ENCODE results near the gene EID3. TPM values are rescaled to one million over a fixed set of nuclear protein-coding genes. Genes with fewer than 3 reads are reported as not detected.

The EID3 gene
- total RNA-seq, 1 experiment from 2014 or later = 1.4 TPM

DNA sequence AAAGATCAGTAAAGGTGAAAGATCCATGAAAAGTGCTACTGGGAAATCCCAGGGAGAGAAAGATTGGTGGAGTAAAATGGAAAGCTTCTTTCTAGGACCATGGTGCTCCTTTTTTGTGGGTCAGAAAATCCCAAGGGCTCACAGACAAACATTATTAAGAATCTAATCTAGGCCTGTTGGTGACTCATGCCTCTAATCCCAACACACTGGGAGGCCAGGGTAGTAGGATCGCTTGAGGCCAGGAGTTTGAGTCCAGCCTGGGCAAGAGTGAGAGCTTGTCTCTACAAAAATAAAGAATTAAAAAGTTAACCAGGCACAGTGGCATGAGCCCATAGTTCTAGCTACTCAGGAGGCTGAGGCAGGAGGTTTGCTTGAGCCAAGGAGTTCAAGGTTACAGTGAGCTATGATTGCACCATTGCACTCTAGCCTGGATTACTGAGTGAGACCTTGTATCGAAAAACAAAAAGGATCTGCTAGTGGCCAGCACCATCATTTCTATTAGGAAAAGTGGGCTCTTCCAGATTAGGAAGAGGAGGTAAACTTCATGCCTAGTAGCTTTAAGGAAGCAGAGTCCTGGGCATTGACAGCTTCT is 45.0 kb upstream of the EID3 start:
- no peak overlapping the region for H3K4me2 ChIP-seq (ENCODE audit: insufficient read depth, insufficient read length, low read length)
- H2BK12ac ChIP-seq (ENCODE audit: insufficient read length, low read depth, low read length) = no peak overlapping the region
- no peaks in the 10 kb centered on the region for H4K20me1 ChIP-seq (ENCODE audit: control insufficient read depth, insufficient read depth, insufficient read length)
- TF ChIP-seq, protein P1, sequence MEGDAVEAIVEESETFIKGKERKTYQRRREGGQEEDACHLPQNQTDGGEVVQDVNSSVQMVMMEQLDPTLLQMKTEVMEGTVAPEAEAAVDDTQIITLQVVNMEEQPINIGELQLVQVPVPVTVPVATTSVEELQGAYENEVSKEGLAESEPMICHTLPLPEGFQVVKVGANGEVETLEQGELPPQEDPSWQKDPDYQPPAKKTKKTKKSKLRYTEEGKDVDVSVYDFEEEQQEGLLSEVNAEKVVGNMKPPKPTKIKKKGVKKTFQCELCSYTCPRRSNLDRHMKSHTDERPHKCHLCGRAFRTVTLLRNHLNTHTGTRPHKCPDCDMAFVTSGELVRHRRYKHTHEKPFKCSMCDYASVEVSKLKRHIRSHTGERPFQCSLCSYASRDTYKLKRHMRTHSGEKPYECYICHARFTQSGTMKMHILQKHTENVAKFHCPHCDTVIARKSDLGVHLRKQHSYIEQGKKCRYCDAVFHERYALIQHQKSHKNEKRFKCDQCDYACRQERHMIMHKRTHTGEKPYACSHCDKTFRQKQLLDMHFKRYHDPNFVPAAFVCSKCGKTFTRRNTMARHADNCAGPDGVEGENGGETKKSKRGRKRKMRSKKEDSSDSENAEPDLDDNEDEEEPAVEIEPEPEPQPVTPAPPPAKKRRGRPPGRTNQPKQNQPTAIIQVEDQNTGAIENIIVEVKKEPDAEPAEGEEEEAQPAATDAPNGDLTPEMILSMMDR (conservative IDR thresholded peaks at IDR 0.05) = no peak
- no peaks in the 10 kb centered on the region for H3K27me3 Mint-ChIP-seq (ENCODE audit: low read depth)
- H2BK20ac ChIP-seq (ENCODE audit: low read depth, low read length, poor library complexity, severe bottlenecking) = no peak overlapping the region
- H3K27me3 ChIP-seq (ENCODE audit: insufficient read depth, low read length) = no peaks in the 10 kb centered on the region
- no peak overlapping the region for H3K27ac ChIP-seq (ENCODE audit: insufficient read length, low read depth, low read length)
- H3K79me1 ChIP-seq (ENCODE audit: insufficient read depth, low read depth, low read length, poor library complexity, severe bottlenecking) = no peaks in the 10 kb centered on the region
- H3K23ac ChIP-seq (ENCODE audit: insufficient read length, low read depth, low read length) = no peak overlapping the region
- no peaks in the 10 kb centered on the region for H3K79me2 ChIP-seq (ENCODE audit: insufficient read depth, low read length)
- H3K14ac ChIP-seq (ENCODE audit: insufficient read depth, low read length) = no peak overlapping the region
- H2BK120ac ChIP-seq (ENCODE audit: low read depth, low read length, poor library complexity, severe bottlenecking) = no peak overlapping the region
- no peak overlapping the region for H4K8ac ChIP-seq (replicated peaks; ENCODE audit: insufficient read length, low read depth, low read length)
- no peak overlapping the region for H3K4ac ChIP-seq (ENCODE audit: low read depth, low read length)
- no peaks in the 10 kb centered on the region for H3K36me3 Mint-ChIP-seq (ENCODE audit: insufficient read depth in 1 of 3, low read depth in 3 of 3)
- H4K91ac ChIP-seq (ENCODE audit: insufficient read length, low read depth, low read length) = no peak overlapping the region
- no peak overlapping the region for H3K56ac ChIP-seq (ENCODE audit: insufficient read length, low read depth, low read length)
- no peaks in the 10 kb centered on the region for H3K4me1 ChIP-seq (ENCODE audit: insufficient read depth, low read length)
- peaks cover 2 to 4% of the 10 kb centered on the region in 2 experiments; a peak in 2 of 4 replicates for H3K4me1 Mint-ChIP-seq
- H2BK5ac ChIP-seq (ENCODE audit: insufficient read length, low read length) = no peak overlapping the region
- H3K18ac ChIP-seq (ENCODE audit: insufficient read length, low read depth, low read length) = no peak overlapping the region
- no peak for DNase-seq
- no peak overlapping the region for H2AK5ac ChIP-seq (ENCODE audit: insufficient read length, low read length)
- no peak overlapping the region for H2AFZ ChIP-seq (ENCODE audit: low read length)
- no peaks in the 10 kb centered on the region for H3K23me2 ChIP-seq (ENCODE audit: insufficient read length, low read depth, low read length, poor library complexity, severe bottlenecking)
- no peak overlapping the region for H3K4me3 Mint-ChIP-seq
- H3K27ac Mint-ChIP-seq = no peak overlapping the region
- H3K9me3 Mint-ChIP-seq = no peaks in the 10 kb centered on the region
- no peak overlapping the region for H2BK15ac ChIP-seq (ENCODE audit: low read depth, low read length)
- no peak overlapping the region for H3K9ac ChIP-seq (ENCODE audit: extremely low read depth, insufficient read length, low read length)
- no peak overlapping the region for H4K5ac ChIP-seq (ENCODE audit: insufficient read length, low read depth, low read length)
- no peaks in the 10 kb centered on the region for H3K9me3 ChIP-seq (ENCODE audit: control insufficient read depth, low read depth, low read length)
- WGBS (ENCODE audit: extremely low coverage, insufficient read length, low lambda C conversion rate) = no CpG with 5 or more reads among the region's 2 CpGs
- no peak overlapping the region for H3T11ph ChIP-seq (ENCODE audit: low read length)

All from H9 (cell line).